Astrocyte of the hippocampus (primary cell): ENCODE data around the gene PLEKHD1.
A peak's percentile ranks its signal among the peaks of the same experiment; 100 is the strongest.
"Not testable (repeated sequence)": the region's sequence is repeated elsewhere in the genome, so short reads cannot be mapped to it uniquely, and the experiment has no call there.

ENCODE experiments used
- DNase-seq: peaks from one replicate; pipeline ENCODE4 v3.0.0; 2011; ENCODE audit warnings: low read depth, low spot score

PLEKHD1 gene

GRCh38 chr14:69484444-69485314 lies at the start of gene PLEKHD1:
TSS of gene PLEKHD1 (plus strand) at chr14:69484728. CDS start at chr14:69484966, 238 bp downstream.
- DNase-seq: peak; percentile 18

- no peak for DNase-seq
These were observed 44.8 kb upstream of the PLEKHD1 start for GRCh38 chr14:69439521-69440270.

- DNase-seq: no peak
These were observed 42.6 kb upstream of the PLEKHD1 start for GRCh38 chr14:69441948-69442347.

GRCh38 chr14:69443296-69443805 lies 41.2 kb upstream of the PLEKHD1 start:
- DNase-seq: no peak

- no peak for DNase-seq
These were observed 35.3 kb upstream of the PLEKHD1 start for GRCh38 chr14:69449216-69449615.

GRCh38 chr14:69451941-69452340 lies 32.6 kb upstream of the PLEKHD1 start:
- DNase-seq: no peak

GRCh38 chr14:69458350-69458749 lies 26.2 kb upstream of the PLEKHD1 start:
- no peak for DNase-seq

- no peak for DNase-seq
These were observed 25.4 kb upstream of the PLEKHD1 start for GRCh38 chr14:69459122-69459521.

- DNase-seq: peak; percentile 86
These were observed 24.3 kb upstream of the PLEKHD1 start for GRCh38 chr14:69460093-69460701.

- DNase-seq: peak; percentile 30
These were observed 20.1 kb upstream of the PLEKHD1 start for GRCh38 chr14:69464379-69464778.

GRCh38 chr14:69464829-69465228 lies 19.7 kb upstream of the PLEKHD1 start:
- peak; percentile 83 for DNase-seq

GRCh38 chr14:69468949-69469348 lies 15.6 kb upstream of the PLEKHD1 start:
- no peak for DNase-seq

- DNase-seq: no peak
These were observed 13.1 kb upstream of the PLEKHD1 start for GRCh38 chr14:69471436-69471835.

GRCh38 chr14:69471916-69472315 lies 12.6 kb upstream of the PLEKHD1 start:
- DNase-seq: no peak

- DNase-seq: no peak
These were observed 11.3 kb upstream of the PLEKHD1 start for GRCh38 chr14:69473260-69473659.

- no peak for DNase-seq
These were observed 10.6 kb upstream of the PLEKHD1 start for GRCh38 chr14:69473946-69474345.

- DNase-seq: peak; percentile 28
These were observed 9.2 kb upstream of the PLEKHD1 start for GRCh38 chr14:69475194-69475818.

- not testable (repeated sequence) for DNase-seq
These were observed 7.6 kb upstream of the PLEKHD1 start for GRCh38 chr14:69476824-69477450.

- DNase-seq: not testable (repeated sequence)
These were observed 6.5 kb upstream of the PLEKHD1 start for GRCh38 chr14:69478055-69478454.

- no peak for DNase-seq
These were observed 4.8 kb upstream of the PLEKHD1 start for GRCh38 chr14:69479696-69480095.

- DNase-seq: no peak
These were observed 4.4 kb upstream of the PLEKHD1 start for GRCh38 chr14:69480136-69480535.
